Right ventricle myocardium inferior (tissue), 1 donor: ENCODE data around the gene TBCD. TPM values are rescaled to one million over a fixed set of nuclear protein-coding genes. Genes with fewer than 3 reads are reported as not detected.
A peak's percentile ranks its signal among the peaks of the same experiment; 100 is the strongest.

ENCODE experiments used
- ATAC-seq: fragments of 200-7000 bp; cut with Tn5 transposase; one replicate; pipeline ENCODE4 v1.9.1; 2020; ENCODE audit warnings: mild to moderate bottlenecking, moderate library complexity
- DNase-seq: peaks from one replicate; pipeline ENCODE4 v3.0.0; 2021; ENCODE audit errors: missing footprints
- intact Hi-C: fragments of 100-400 bp; cut with DNase I; formaldehyde crosslinking; loops from one replicate; pipeline ENCODE4 v1.11.0; 2022
- total RNA-seq: library from RNA; stranded (reverse); fragmentation: NEBNext Ultra II Directional; extraction: Animal tissue kit (Norgen Biotek cat#: 25700); gene quantifications from one replicate; pipeline ENCODE4 v1.2.1, GENCODE V29; 2021
- donor health status: DM: no; HTN: yes; CAD: no; lungs with severe emphysema.

TBCD gene
- total RNA-seq, 1 donor from 2014 or later = 43.4 TPM

- ATAC-seq = no peak
- intact Hi-C loops = no loop called here
- DNase-seq = peak; percentile 43
Measured at GRCh38 chr17:82802075-82802780, 50.4 kb downstream of the TBCD start.

- DNase-seq (peak; percentile 14), ATAC-seq (no peak)
- intact Hi-C loops = no loop called here
Measured at GRCh38 chr17:82803185-82803584, 51.3 kb downstream of the TBCD start.

DNA sequence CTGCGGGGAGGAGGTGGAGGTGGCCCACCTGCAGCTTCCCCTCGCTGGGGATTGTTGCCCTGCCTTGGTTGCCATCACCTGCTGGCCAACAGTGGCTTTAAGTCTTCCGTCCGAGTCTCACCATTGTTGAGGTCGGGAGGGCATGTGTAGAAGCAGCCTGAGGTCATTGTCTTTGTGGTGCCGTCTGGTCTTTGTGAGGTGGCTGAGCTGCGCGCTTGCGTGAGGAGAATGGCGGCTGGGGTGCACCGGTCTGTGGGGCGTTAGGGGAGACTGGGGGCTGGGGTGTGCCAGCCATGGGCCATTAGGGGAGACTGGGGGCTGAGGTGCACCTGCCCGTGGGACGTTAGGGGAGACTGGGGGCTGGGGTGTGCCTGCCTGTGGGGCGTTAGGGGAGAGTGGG, 51.7 kb downstream of the TBCD start:
- peak; percentile 20 for DNase-seq
- no peak for ATAC-seq
- intact Hi-C loops = no loop called here

DNA sequence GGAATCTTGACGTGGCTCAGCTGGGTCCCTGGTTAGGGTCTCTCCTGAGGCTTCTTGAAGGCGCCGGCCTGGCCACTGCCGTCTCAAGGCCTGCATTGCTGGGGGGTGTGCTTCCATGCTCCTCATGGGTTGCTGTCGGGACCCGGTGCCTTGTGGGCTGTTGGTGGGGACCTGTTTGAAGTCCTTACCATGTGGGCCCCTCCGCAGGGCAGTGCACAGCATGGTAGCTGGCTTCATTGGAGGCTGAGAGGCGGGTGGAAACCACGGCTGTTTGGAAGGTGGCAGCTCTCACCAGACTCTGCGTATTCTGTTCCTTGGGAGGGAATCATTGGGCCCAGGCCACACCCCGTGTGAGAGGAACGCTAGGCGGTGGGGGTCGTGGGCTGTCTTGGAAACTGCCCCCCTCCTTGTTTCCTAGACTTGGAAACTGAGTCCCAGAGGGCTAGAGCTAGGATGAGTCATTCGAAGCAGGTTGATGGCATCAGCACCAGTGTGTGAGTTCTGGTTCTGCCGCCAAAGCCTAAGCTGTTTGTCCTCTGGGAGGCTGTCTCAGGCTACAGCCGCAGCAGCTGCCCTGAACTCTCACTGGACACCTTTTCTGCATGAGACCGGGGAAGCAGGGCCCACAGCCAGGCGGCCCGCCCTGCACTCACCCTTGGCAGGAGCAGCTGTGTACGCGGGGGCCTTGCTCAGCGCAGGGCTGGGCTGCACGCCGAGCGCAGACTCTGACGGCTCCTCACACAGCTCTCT, 52.8 kb downstream of the TBCD start:
- peak; percentile 91 for DNase-seq
- intact Hi-C loops = no loop called here
- peak; percentile 95 for ATAC-seq

DNA sequence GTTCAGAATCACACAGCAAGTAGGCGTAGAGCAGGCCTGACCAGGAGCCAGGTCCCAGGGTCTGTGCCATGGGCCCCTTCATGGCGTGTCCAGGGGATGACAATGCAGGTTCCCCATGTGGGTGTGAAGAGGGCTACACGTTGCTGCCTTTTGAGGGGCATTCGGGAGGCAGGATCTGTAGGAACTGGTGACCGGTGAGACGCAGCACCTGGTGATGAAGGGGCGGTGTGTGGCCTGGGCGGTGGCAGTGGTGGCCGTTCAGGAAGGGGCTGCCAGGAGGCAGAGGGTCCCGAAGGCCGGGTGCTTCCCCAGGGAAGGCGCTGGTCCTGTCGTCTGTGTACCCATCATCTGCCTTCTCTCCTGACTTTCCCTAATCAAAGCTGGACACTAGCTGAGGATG, 53.4 kb downstream of the TBCD start:
- DNase-seq = no peak
- no peak for ATAC-seq
- intact Hi-C loops = no loop called here

DNA sequence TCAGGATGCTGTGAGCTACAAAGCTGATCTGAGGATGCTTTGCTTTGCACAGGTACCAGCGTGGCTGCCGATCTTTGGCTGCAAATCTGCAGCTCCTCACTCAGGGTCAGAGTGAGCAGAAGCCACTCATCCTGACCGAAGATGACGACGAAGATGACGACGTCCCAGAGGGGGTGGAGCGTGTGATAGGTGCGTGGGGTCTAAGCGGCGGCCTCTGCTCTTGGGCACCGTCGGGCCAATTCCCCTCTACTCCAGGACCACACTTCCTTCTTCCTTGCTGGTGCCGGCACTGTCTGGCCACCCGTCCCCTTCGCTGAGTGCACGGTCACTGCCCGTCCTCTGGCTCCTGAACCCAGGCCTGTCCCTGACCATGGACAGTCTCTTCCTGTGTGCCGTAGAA, 54.0 kb downstream of the TBCD start:
- ATAC-seq (no peak), DNase-seq (peak; percentile 55)
- intact Hi-C loops = loop anchor here (2.0 kb wide), 1 partner anchor 25 kb away; no protein-coding TSS in a partner anchor

DNA sequence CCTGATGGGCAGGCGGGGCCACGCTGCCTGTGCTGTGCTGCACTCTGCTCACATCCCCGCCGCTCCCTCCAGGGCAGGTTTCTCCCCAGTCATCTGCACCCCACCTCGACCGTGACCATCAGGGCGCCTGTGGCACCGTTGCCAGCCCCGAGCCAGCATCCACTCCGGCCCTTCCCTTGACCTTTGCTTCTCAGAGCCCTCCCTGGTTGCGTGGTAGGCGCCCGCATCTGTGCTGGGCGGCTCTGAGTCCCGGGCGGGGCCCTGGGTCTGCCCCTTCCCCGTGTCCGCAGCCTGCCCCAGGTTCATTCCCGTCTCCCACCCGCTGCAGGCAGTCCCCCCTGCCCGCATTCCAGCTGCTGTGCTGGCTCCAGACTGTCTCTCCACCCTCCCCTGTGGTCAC, 54.8 kb downstream of the TBCD start:
- intact Hi-C loops = loop anchor here (1.0 to 2.0 kb wide), 2 partner anchors 24 to 39 kb away; no protein-coding TSS in a partner anchor
- no peak for ATAC-seq
- peak; percentile 39 for DNase-seq

DNA sequence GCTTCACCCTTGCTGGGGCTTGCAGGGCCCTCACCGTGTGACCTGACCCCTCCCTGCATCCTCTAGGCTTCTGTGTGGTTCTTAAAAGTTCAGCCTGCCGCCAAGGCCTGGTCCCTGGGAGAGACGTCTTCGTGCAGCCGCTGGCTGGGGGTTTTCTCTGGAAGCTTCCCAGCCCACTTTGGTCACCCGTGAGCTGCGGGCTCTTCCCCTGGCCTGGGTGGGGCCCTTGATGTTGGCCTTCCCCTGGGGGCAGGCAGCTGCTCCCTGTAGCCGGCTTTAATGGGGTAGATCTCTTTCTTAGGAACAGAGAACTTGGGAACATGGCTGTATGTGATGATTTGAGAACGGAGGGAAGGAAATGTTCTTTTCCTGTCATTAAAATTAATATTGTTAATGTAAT, 55.2 kb downstream of the TBCD start:
- no peak for ATAC-seq
- intact Hi-C loops = loop anchor here (1.0 to 2.0 kb wide), 2 partner anchors 24 to 38 kb away; no protein-coding TSS in a partner anchor

DNA sequence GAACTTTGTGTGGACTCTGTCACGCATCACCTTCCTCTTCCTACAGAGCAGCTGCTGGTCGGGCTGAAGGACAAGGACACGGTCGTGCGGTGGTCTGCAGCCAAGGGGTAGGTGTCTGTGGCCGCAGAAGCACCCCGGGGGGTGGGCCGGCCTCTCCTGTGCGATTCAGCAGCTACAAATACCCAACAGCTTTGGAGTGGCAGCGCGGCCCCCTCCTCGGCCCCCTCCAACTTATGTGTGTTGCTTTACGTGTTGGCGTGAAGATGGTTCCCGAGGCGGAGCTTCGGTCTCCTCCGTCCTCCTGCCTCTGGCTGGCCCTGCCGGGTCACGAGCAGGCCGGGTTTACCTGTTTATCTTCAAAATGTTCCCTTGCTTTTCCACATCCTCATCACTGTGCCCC, 55.7 kb downstream of the TBCD start:
- DNase-seq = peak; percentile 33
- intact Hi-C loops = loop anchor here (1.0 to 2.0 kb wide), 2 partner anchors 23 to 38 kb away; no protein-coding TSS in a partner anchor
- ATAC-seq = no peak

More for the DNA sequence above, 55.2 kb downstream of the TBCD start:
- peak; percentile 20 for DNase-seq

DNA sequence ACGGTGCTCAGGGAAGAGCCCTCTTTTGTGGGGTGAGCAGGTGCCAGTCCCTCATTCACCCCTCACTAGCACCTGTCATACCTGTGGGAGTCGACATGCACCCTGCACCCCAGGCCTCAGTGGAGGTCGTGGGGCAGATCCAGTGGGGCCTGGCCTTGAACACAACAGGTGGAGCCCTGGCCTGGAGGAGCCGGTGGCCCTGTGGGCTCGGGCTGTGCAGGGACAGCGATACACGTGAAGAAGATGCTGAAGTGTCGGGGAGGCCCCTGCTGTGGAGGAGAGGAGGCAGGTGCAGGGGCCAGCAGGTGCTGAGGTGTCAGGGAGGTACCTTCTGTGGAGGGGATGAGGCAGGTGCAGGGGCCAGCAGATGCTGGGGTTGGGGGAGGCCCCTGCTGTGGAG, 56.1 kb downstream of the TBCD start:
- intact Hi-C loops = no loop called here
- peak; percentile 48 for DNase-seq
- ATAC-seq = no peak

- ATAC-seq = no peak
- intact Hi-C loops = no loop called here
- DNase-seq = no peak
Measured at GRCh38 chr17:82808921-82809905, 57.3 kb downstream of the TBCD start.

DNA sequence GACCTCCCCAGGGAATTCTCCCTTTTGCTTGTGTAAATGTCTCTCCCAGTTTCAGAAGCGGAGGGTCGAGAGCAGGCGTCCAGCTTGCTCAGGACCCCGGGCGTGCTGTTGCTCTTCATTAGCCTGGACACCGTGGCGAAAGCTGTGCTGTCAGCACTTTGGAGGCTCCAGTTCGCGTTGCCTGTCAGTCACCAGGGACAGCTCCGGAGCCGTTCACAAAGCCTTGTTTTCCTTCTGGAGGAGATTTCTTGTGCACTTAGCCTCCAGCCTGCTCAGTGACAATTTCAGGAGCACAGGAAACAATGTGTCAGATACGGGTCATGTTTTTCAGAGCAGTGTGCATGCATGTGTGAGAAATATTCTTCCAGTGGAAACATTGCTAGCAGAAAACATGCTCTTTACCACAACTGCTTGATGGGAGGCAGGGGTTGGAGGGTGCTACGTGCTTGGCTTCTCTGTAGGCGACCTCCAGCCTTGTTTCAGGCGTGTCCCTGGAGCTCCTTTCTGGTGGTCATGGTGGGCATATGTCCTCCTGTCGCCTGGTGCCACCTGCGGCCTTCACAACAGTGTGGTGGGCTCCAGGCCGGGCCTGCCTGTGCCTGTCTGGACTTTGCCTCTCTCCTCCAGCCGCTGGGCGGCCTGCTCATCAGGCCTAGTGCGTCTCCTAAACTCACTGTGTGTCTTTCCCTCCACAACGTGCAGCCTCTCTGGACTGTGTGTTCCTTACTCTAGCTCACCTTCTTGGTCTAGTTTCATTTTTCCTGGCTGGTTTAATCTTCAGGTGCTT, 59.0 kb downstream of the TBCD start:
- ATAC-seq (no peak), DNase-seq (no peak)
- intact Hi-C loops = no loop called here

GRCh38 chr17:82812058-82812457, 60.2 kb downstream of the TBCD start:
- DNase-seq (no peak), ATAC-seq (no peak)
- intact Hi-C loops = no loop called here

DNA sequence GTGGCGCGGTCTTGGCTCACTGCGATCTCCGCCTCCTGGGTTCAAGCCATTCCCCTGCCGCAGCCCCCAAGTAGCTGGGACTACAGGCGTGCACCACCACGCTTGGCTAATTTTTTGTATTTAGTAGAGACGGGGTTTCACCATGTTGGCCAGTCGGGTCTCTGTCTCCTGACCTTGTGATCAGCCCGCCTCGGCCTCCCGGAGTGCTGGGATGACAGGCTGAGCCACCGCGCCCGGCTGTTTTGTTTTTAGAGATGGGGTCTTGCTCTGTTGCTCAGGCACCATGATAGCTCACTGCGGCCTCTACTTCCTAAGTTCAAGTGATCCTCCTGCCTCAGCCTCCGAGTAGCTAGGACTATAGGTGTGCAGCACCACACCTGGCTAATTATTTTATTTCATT, 60.7 kb downstream of the TBCD start:
- ATAC-seq (no peak), DNase-seq (no peak)
- intact Hi-C loops = no loop called here

- no peak for DNase-seq
- ATAC-seq = no peak
Measured at GRCh38 chr17:82813299-82814051, 61.6 kb downstream of the TBCD start.

GRCh38 chr17:82814834-82815233, 63.0 kb downstream of the TBCD start:
- intact Hi-C loops = no loop called here
- DNase-seq = no peak
- ATAC-seq = no peak

More at GRCh38 chr17:82813299-82814051, 61.6 kb downstream of the TBCD start:
- intact Hi-C loops = no loop called here

DNA sequence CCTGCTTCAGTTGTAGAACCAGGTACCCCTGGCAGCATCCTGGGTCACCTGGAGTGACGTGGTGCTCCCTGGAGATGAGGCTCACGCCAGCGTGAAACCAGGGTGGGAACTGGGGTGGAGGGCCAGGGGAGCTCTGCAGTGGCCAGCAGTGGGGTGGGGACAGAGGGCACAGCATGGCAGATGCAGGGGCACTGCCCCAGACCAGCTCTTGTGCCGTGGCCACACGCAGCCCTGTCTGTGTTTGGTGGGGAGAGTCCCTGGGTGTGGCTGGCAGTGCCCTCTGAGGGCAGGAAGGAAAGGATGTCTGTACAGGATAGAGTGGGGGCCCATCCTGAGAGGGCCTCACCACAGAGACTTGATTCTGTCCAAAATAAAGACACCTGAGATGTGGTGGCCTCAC, 63.5 kb downstream of the TBCD start:
- no peak for ATAC-seq
- no peak for DNase-seq
- intact Hi-C loops = no loop called here
